Activated naive CD8-positive, alpha-beta T cell treated with anti-CD3 and anti-CD28 coated beads, Interleukin-2, amount 10 ng/mL, durations not matched to agents 7 days and 5 days (primary cell): Measurements from ENCODE around the gene BST1. TPM values are rescaled to one million over a fixed set of nuclear protein-coding genes. Genes with fewer than 3 reads are reported as not detected.
A peak's percentile ranks its signal among the peaks of the same experiment; 100 is the strongest.

Experiments
- ATAC-seq: fragments of 150-1000 bp; cut with Tn5 transposase; one replicate; pipeline ENCODE4 v1.10.0; 2021; ENCODE audit warnings: low read depth, moderate library complexity
- POLR2A ChIA-PET: fragments of 350-600 bp; sonication (Branson Sonifier 250); formaldehyde crosslinking; loops from one replicate; lab custom pipeline; 2021; ENCODE audit warnings: antibody characterized with exemption; lab: Charles Lee
- DNase-seq: peaks from one replicate; pipeline ENCODE4 v3.0.0; 2021
- H3K27ac Mint-ChIP-seq: one replicate; pipeline ENCODE4 v1.8.0; 2022; ENCODE audit warnings: mild to moderate bottlenecking, mixed read lengths
- H3K27me3 Mint-ChIP-seq: one replicate; pipeline ENCODE4 v1.8.0; 2022; ENCODE audit warnings: mild to moderate bottlenecking, moderate library complexity, mixed read lengths
- H3K36me3 Mint-ChIP-seq: one replicate; pipeline ENCODE4 v1.8.0; 2021; ENCODE audit warnings: mild to moderate bottlenecking, mixed read lengths
- H3K4me1 Mint-ChIP-seq: one replicate; pipeline ENCODE4 v1.8.0; 2021; ENCODE audit warnings: mixed read lengths
- H3K4me3 Mint-ChIP-seq: one replicate; pipeline ENCODE4 v1.8.0; 2022; ENCODE audit warnings: mild to moderate bottlenecking, moderate library complexity, mixed read lengths
- H3K9me3 Mint-ChIP-seq: one replicate; pipeline ENCODE4 v1.8.0; 2021; ENCODE audit warnings: mixed read lengths
- total RNA-seq, 2 experiments: library from RNA; stranded (reverse); gene quantifications; one replicate each; pipeline ENCODE4 v1.2.3, GENCODE V29; 2021

Gene BST1
- total RNA-seq, 2 experiments from 2014 or later = 0.78 to 0.91 TPM

- H3K4me1 Mint-ChIP-seq = peaks cover 71% of the 10 kb centered on the region
- no peak overlapping the region for H3K4me3 Mint-ChIP-seq
- peak overlapping the region; percentile 35 for H3K27ac Mint-ChIP-seq
- H3K9me3 Mint-ChIP-seq = no peaks in the 10 kb centered on the region
- H3K36me3 Mint-ChIP-seq = peaks cover 21% of the 10 kb centered on the region
- ATAC-seq (no peak), DNase-seq (no peak)
- POLR2A ChIA-PET = interaction anchor here (1.2 to 1.5 kb wide), 2 partner anchors 12 to 456 kb away, joined by 3 to 4 read pairs; no protein-coding TSS in a partner anchor
- H3K27me3 Mint-ChIP-seq = no peaks in the 10 kb centered on the region
These were observed 66.3 kb downstream of the BST1 start for GRCh38 chr4:15769202-15769601.

- peak; percentile 82 for ATAC-seq
- DNase-seq = no peak
- peak overlapping the region; percentile 54 for H3K4me3 Mint-ChIP-seq
These were observed 68.6 kb downstream of the BST1 start for GRCh38 chr4:15771216-15772058.

GRCh38 chr4:15774020-15774420 lies 71.2 kb downstream of the BST1 start:
- Mint-ChIP-seq H3K4me3 (no peak overlapping the region), H3K27me3 (no peaks in the 10 kb centered on the region), H3K9me3 (peaks cover 3% of the 10 kb centered on the region), H3K27ac (peak overlapping the region; percentile 17), H3K4me1 (peaks cover 69% of the 10 kb centered on the region), H3K36me3 (peaks cover 25% of the 10 kb centered on the region)
- ATAC-seq = no peak
- no peak for DNase-seq
- POLR2A ChIA-PET = interaction anchor here (1.4 kb wide), 1 partner anchor 18 kb away, joined by 5 read pairs; no protein-coding TSS in a partner anchor

More at GRCh38 chr4:15771216-15772058, 68.6 kb downstream of the BST1 start:
- H3K27ac Mint-ChIP-seq = peak overlapping the region; percentile 82
- no peaks in the 10 kb centered on the region for H3K27me3 Mint-ChIP-seq
- POLR2A ChIA-PET = interaction anchor here (1.2 to 2.1 kb wide), 4 partner anchors 8 to 17 kb away, joined by 3 to 10 read pairs (median 6); no protein-coding TSS in a partner anchor
- H3K36me3 Mint-ChIP-seq = peaks cover 27% of the 10 kb centered on the region
- peaks cover 3% of the 10 kb centered on the region for H3K9me3 Mint-ChIP-seq
- H3K4me1 Mint-ChIP-seq = peaks cover 64% of the 10 kb centered on the region

- H3K9me3 Mint-ChIP-seq = peaks cover 3% of the 10 kb centered on the region
- ATAC-seq = no peak
- peak overlapping the region; percentile 92 for H3K4me3 Mint-ChIP-seq
- DNase-seq = no peak
- H3K4me1 Mint-ChIP-seq = peaks cover 70% of the 10 kb centered on the region
- POLR2A ChIA-PET = interaction anchor here (0.7 to 4.4 kb wide), 3 partner anchors 11 to 20 kb away, joined by 3 to 52 read pairs (median 11); no protein-coding TSS in a partner anchor
- no peaks in the 10 kb centered on the region for H3K27me3 Mint-ChIP-seq
- peaks cover 53% of the 10 kb centered on the region for H3K36me3 Mint-ChIP-seq
- H3K27ac Mint-ChIP-seq = peak overlapping the region; percentile 92
These were observed 74.2 kb downstream of the BST1 start for GRCh38 chr4:15776871-15777648.

GRCh38 chr4:15777697-15778288 lies 74.9 kb downstream of the BST1 start:
- Mint-ChIP-seq H3K9me3 (peaks cover 3% of the 10 kb centered on the region), H3K27me3 (no peaks in the 10 kb centered on the region), H3K36me3 (peaks cover 55% of the 10 kb centered on the region), H3K27ac (peak overlapping the region; percentile 92), H3K4me3 (peak overlapping the region; percentile 92), H3K4me1 (peaks cover 69% of the 10 kb centered on the region)
- ATAC-seq = no peak
- DNase-seq = no peak
- POLR2A ChIA-PET = interaction anchor here (1.9 to 4.4 kb wide), 2 partner anchors 12 to 21 kb away, joined by 11 to 52 read pairs; no protein-coding TSS in a partner anchor

- no peaks in the 10 kb centered on the region for H3K27me3 Mint-ChIP-seq
- peak within 1 kb of the TSS; percentile 92 for H3K4me3 Mint-ChIP-seq
- POLR2A ChIA-PET = interaction anchor here (0.5 to 4.4 kb wide), 4 partner anchors 12 to 24 kb away, joined by 4 to 52 read pairs (median 16); no protein-coding TSS in a partner anchor
- H3K36me3 Mint-ChIP-seq = peaks cover 59% of the 10 kb centered on the region
- H3K4me1 Mint-ChIP-seq = peaks cover 72% of the 10 kb centered on the region
- peak within 1 kb of the TSS; percentile 92 for H3K27ac Mint-ChIP-seq
- H3K9me3 Mint-ChIP-seq = peaks cover 3% of the 10 kb centered on the region
- DNase-seq (peak; percentile 76), ATAC-seq (peak; percentile 86)
These were observed 75.7 kb downstream of the BST1 start, which contains the start of gene CD38 for GRCh38 chr4:15778289-15779241. Gene CD38 (plus strand): TSS chr4:15778328. CDS start chr4:15778415, 87 bp downstream.

- ATAC-seq = no peak
- Mint-ChIP-seq H3K27me3 (no peaks in the 10 kb centered on the region), H3K9me3 (peaks cover 3% of the 10 kb centered on the region), H3K27ac (peak overlapping the region; percentile 83), H3K4me3 (peak overlapping the region; percentile 92), H3K4me1 (peaks cover 71% of the 10 kb centered on the region), H3K36me3 (peaks cover 62% of the 10 kb centered on the region)
- DNase-seq = no peak
- POLR2A ChIA-PET = interaction anchor here (0.5 to 4.4 kb wide), 8 partner anchors 8 to 98 kb away, joined by 3 to 52 read pairs (median 5); partner anchors contain the start of gene FAM200B
These were observed 76.4 kb downstream of the BST1 start for GRCh38 chr4:15779306-15779705.

- H3K27ac Mint-ChIP-seq = peak overlapping the region; percentile 83
- peak overlapping the region; percentile 92 for H3K4me3 Mint-ChIP-seq
- ATAC-seq = no peak
- peaks cover 64% of the 10 kb centered on the region for H3K36me3 Mint-ChIP-seq
- H3K4me1 Mint-ChIP-seq = peaks cover 69% of the 10 kb centered on the region
- H3K27me3 Mint-ChIP-seq = no peaks in the 10 kb centered on the region
- POLR2A ChIA-PET = interaction anchor here (0.6 to 4.4 kb wide), 8 partner anchors 9 to 103 kb away, joined by 3 to 52 read pairs (median 5); partner anchors contain the start of gene FAM200B
- DNase-seq = no peak
- H3K9me3 Mint-ChIP-seq = peaks cover 3% of the 10 kb centered on the region
These were observed 76.9 kb downstream of the BST1 start for GRCh38 chr4:15779809-15780208.

- H3K27me3 Mint-ChIP-seq = no peaks in the 10 kb centered on the region
- H3K9me3 Mint-ChIP-seq = peaks cover 2% of the 10 kb centered on the region
- H3K36me3 Mint-ChIP-seq = peaks cover 71% of the 10 kb centered on the region
- ATAC-seq (no peak), DNase-seq (no peak)
- H3K4me3 Mint-ChIP-seq = peak overlapping the region; percentile 73
- peaks cover 70% of the 10 kb centered on the region for H3K4me1 Mint-ChIP-seq
- H3K27ac Mint-ChIP-seq = peak overlapping the region; percentile 39
- POLR2A ChIA-PET = interaction anchor here (3.2 kb wide), 1 partner anchor 15 kb away, joined by 27 read pairs; no protein-coding TSS in a partner anchor
These were observed 78.7 kb downstream of the BST1 start for GRCh38 chr4:15781427-15782095.
